AG09309 (cell line): ENCODE results near the gene IFNA10.
"Not testable (repeated sequence)": the region's sequence is repeated elsewhere in the genome, so short reads cannot be mapped to it uniquely, and the experiment has no call there.

Experiments
- DNase-seq: peaks from one replicate; pipeline ENCODE4 v3.0.0-alpha.2; 2010; ENCODE audit warnings: low read depth
- H3K4me3 ChIP-seq: 2 replicates; pipeline ENCODE4 v1.5.1; 2011; ENCODE audit warnings: mild to moderate bottlenecking, low read depth, low read length, moderate library complexity; ENCODE audit not compliant: control insufficient read depth
- TF ChIP-seq, protein P1 (sequence below): IDR thresholded peaks from 2 replicates; pipeline ENCODE4 v1.5.1; 2011; ENCODE audit warnings: mild to moderate bottlenecking, low read depth, low read length, inconsistent platforms; ENCODE audit not compliant: insufficient read depth, control insufficient read depth; ENCODE audit errors: missing control alignments

IFNA10 gene

DNA sequence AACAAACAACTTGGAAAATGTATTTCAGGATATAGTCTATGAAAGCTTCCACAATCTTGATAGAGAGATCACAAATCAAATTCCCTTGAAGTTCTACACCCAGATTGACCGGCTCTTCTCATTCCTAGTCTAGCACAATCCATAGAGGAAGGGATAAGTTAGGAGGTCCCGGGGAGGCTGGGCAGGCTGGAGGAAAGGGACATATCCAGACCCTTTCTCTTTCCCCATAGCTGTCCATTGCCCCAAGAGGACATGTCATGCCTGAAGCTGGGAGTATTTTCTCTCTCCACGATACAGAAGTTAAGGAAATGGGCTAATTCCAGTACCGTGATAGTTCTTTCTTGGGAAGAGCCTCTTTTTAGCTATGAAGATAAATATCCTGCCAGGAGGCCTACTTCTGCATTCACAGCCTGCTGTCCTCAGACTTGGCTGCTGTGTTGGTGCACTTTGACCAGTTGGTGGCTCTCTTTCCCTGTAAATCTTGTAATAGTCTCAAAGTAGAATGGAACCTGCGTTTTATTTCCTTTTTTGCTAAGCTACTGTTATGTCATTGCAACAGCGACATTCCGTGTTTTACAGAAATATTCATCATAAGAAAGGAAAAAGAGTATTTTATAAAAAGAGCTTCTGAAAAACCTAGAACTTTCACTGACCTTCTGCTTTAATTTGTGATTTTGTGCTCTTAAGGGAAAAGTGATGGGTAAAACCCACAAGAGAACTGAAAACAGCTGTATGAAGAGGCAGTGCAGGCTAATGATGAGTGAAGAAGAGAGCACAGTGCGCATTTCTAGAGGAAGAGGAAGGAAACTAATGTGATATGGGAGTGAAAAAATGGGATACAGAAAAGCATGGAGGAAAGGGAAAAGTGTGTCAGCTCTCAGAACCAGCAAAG is 28.8 kb upstream of the IFNA10 start:
- H3K4me3 ChIP-seq, result not testable (repeated sequence)
- DNase-seq, result peak; percentile 7
- TF ChIP-seq, protein P1, sequence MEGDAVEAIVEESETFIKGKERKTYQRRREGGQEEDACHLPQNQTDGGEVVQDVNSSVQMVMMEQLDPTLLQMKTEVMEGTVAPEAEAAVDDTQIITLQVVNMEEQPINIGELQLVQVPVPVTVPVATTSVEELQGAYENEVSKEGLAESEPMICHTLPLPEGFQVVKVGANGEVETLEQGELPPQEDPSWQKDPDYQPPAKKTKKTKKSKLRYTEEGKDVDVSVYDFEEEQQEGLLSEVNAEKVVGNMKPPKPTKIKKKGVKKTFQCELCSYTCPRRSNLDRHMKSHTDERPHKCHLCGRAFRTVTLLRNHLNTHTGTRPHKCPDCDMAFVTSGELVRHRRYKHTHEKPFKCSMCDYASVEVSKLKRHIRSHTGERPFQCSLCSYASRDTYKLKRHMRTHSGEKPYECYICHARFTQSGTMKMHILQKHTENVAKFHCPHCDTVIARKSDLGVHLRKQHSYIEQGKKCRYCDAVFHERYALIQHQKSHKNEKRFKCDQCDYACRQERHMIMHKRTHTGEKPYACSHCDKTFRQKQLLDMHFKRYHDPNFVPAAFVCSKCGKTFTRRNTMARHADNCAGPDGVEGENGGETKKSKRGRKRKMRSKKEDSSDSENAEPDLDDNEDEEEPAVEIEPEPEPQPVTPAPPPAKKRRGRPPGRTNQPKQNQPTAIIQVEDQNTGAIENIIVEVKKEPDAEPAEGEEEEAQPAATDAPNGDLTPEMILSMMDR, result peak; percentile 54

DNA sequence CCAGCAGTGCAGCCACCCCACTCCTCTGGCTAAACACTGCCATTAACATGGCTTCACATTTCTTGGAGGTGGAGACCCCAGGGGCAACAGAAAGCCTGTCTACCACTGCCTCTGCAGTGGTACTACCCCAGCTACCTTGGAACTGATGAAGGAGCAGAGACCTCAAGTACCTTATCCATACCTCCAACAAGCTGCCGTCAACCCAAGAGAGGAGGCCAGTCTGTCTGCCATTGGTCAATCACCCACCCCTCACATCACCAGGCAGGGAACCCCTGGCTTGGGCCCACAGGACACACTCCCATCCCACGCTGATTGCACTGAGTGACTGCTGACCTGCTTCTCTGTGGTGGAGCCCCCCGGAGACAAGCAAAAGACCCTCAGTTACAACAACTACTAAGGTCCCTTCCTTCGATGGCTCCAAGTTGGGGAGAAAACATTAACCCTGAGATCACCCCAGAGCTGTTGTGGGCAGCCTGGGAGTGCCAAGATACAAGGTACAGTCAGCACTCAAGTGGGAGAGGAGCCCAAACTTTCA is 27.3 kb upstream of the IFNA10 start:
- no peak overlapping the region for H3K4me3 ChIP-seq
- TF ChIP-seq, protein P1, result no peak
- no peak for DNase-seq

DNA sequence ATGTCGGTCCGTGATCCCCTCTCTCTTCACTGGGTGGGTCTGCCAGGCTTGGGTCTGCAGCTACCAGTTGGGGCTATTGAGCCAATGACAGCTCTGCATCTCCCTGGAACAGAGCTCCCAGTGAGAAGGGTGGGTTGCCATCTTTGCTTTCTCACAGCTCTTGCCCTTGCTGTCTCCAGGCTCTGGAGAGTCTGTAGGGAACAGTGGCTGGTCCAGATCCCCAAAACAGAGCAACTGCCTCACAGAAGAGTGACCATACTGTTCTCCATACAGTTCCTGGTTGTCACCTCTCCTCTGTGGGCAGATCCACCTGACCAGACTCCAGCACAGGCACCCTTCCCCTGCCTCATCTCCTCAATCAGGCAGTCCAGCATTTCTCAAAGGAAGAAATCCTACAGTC is 26.3 kb upstream of the IFNA10 start:
- no peak for DNase-seq
- TF ChIP-seq, protein P1, result no peak
- H3K4me3 ChIP-seq, result no peak overlapping the region

DNA sequence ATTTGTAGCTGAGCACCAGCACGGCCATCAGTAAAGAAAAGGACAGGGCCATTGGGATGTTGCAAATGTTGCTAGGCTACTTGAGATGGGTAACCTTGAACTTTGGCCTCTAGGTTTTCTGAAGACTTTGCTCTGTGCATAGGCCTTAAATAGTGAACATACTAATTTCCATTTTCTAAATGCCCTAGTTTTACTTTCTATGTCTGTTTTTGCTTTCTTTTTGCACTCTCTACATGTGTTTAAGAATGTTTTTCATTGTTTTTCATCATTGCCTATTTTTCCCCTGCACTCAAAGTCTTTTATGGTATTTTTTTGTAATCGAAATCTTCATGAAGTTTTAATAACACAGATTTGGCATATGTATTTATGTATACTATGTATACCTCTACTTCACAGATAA is 21.2 kb upstream of the IFNA10 start, which contains the start of gene IFNA17:
Gene IFNA17 (minus strand): TSS at position 101 of the 400 bp plus-strand sequence. CDS start 49 bp downstream, at position 52.
- no peak for DNase-seq
- TF ChIP-seq, protein P1, result no peak
- H3K4me3 ChIP-seq, result no peak within 1 kb of the TSS

DNA sequence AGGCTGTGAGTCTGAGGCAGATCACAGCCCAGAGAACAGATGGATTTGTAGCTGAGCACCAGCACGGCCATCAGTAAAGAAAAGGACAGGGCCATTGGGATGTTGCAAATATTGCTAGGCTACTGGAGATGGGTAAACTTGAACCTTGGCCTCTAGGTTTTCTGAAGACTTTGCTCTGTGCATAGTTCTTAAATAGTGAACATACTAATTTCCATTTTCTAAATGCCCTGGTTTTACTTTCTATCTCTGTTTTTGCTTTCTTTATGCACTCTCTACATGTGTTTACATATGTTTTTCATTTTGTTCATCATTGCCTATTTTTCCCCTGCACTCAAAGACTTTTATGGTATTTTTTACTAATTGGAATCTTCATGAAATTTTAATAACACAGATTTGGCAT is 10.3 kb upstream of the IFNA10 start, which contains the start of gene IFNA16:
Gene IFNA16 (minus strand): TSS at position 101 of the 400 bp plus-strand sequence. CDS start 6 bp downstream, at position 95.
- H3K4me3 ChIP-seq, DNase-seq: not testable (repeated sequence)

DNA sequence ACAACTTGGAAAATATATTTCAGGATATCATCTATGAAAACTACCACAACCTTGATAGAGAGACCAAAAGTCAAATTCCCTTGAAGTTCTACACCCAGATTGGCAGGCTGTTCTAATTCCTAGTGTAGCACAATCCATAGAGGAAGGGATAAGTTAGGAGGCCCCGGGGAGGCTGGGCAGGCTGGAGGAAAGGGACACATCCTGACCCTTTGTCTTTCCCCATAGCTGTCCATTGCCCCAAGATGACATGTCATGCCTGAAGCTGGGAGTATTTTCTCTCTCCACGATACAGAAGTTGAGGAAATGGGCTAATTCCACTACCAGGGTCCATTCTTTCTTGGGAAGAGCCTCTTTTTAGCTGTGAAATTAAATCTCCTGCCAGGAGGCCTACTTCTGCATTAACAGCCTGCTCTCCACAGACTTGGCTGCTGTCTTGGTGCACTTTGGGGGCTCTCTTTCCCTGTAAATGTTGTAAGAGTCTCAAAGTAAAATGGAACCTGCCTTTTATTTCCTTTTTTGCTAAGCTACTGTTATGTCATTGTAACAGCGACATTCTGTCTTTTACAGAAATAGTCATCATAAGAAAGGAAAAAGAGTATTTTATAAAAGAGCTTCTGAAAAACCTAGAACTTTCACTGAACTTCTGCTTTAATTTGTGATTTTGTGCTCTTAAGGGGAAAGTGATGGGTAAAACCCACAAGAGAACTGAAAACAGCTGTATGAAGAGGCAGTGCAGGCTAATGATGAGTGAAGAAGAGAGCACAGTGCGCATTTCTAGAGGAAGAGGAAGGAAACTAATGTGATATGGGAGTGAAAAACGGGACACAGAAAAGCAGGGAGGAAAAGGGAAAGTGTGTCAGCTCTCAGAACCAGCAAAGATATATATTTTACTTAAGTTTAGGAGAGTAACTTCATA is 6.7 kb upstream of the IFNA10 start:
- H3K4me3 ChIP-seq, DNase-seq: not testable (repeated sequence)
- TF ChIP-seq, protein P1, result peak; percentile 38

DNA sequence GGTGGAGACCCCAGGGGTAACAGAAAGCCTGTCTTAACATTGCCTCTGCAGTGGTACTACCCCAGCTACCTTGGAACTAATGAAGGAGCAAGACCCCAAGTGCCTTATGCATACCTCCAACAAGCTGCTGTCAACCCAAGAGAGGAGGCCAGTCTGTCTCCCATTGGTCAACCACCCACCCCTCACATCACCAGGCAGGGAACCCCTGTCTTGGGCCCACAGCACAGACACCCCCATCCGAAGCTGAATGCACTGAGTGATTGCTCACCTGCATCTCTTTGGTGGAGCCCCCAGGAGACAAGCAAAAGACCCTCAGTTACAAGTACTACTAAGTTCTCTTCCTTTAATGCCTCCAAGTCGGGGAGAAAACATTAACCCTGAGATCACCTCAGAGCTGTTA is 5.2 kb upstream of the IFNA10 start:
- not testable (repeated sequence) for H3K4me3 ChIP-seq, DNase-seq

DNA sequence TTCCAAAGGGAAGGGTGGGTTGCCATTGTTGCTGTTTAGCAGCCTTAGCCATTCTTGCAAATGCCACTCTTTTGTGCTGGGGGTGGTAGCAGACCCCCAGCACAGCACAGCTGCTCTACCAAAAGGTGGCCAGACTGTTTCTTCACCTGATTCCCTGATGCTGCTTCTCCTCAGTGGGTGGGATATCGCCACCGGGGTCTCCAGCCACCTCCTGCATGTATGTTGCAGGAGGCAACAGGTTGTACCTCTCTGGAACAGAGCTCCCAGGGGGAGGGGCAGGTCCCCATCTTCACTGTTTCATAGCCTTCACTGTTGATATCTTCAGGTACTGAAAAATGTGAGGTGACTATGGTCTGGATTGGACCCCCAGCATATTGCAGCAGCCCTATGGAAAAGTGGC is 3.8 kb upstream of the IFNA10 start:
- not testable (repeated sequence) for DNase-seq, H3K4me3 ChIP-seq
